IPS-15b (cell line): ENCODE results near the gene EHD2.
"Not testable (repeated sequence)": the region's sequence is repeated elsewhere in the genome, so short reads cannot be mapped to it uniquely, and the experiment has no call there.

Source experiments
- H3K27me3 ChIP-seq: one replicate; pipeline ENCODE4 v1.6.1; 2013; ENCODE audit warnings: low read length; ENCODE audit not compliant: control insufficient read depth, insufficient read depth
- H3K36me3 ChIP-seq: one replicate; pipeline ENCODE4 v1.6.1; 2013; ENCODE audit warnings: low read length; ENCODE audit not compliant: control insufficient read depth, insufficient read depth
- H3K4me1 ChIP-seq: one replicate; pipeline ENCODE4 v1.6.1; 2013; ENCODE audit warnings: mild to moderate bottlenecking, low read length; ENCODE audit not compliant: control insufficient read depth, insufficient read depth
- H3K4me3 ChIP-seq: one replicate; pipeline ENCODE4 v1.5.1; 2013; ENCODE audit warnings: low read depth, low read length
- H3K9ac ChIP-seq: one replicate; pipeline ENCODE4 v1.6.1; 2013; ENCODE audit warnings: low read depth, mild to moderate bottlenecking, low read length
- H3K9me3 ChIP-seq: one replicate; pipeline ENCODE4 v1.6.1; 2013; ENCODE audit warnings: mild to moderate bottlenecking, low read length; ENCODE audit not compliant: control insufficient read depth, insufficient read depth

EHD2 gene

DNA sequence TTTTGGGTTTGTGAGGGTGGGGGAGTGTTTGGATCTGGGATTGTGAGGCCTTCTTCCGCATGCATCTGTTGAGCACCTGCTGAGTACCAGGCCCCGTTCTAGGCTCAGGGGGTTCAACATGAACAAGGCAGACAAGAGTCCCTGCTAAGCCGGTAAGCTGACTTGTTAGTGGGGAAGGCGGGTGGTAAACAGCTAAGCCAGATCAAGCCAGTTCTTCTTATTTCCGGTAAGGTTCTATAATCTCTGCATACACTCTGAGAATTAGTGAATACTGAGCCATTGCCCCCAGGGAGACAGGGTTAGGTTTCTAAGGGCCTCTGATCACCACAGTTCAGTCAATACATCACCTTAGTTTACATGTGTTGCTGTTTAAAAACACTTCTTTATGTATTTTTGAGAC, 9.9 kb upstream of the EHD2 start:
- no peak overlapping the region for H3K9ac ChIP-seq
- no peak overlapping the region for H3K4me3 ChIP-seq
- H3K9me3 ChIP-seq, result no peaks in the 10 kb centered on the region
- H3K4me1 ChIP-seq, result peaks cover 4% of the 10 kb centered on the region
- H3K27me3 ChIP-seq, result no peaks in the 10 kb centered on the region
- peaks cover 27% of the 10 kb centered on the region for H3K36me3 ChIP-seq

DNA sequence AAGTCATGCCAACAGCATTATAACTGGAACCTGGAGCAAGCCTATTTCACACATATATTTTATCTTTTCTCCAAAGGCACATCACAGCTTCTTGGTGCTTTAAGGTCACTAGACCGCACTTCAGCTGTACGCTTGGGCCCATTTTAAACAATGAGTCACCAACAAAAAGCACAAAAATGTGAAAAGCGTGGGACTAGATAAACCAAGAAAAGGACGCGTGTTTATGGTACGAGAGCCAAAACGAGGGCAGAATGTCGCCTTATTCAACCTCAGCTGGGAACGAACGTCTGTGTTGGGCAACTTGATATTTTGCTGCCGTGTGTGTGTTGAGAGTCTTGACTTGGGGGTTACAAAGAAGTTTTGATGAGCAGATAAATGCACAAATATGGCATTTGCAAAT, 9.2 kb upstream of the EHD2 start:
- H3K9ac ChIP-seq, result no peak overlapping the region
- H3K4me3 ChIP-seq, result no peak overlapping the region
- no peaks in the 10 kb centered on the region for H3K9me3 ChIP-seq
- peaks cover 2% of the 10 kb centered on the region for H3K4me1 ChIP-seq
- peaks cover 20% of the 10 kb centered on the region for H3K36me3 ChIP-seq
- no peaks in the 10 kb centered on the region for H3K27me3 ChIP-seq

- Histone ChIP-seq H3K9me3 (no peaks in the 10 kb centered on the region), H3K4me1 (no peaks in the 10 kb centered on the region), H3K9ac (no peak overlapping the region), H3K36me3 (peaks cover 15% of the 10 kb centered on the region), H3K27me3 (no peaks in the 10 kb centered on the region), H3K4me3 (no peak overlapping the region)
Measured at GRCh38 chr19:47704656-47705055, 8.6 kb upstream of the EHD2 start.

DNA sequence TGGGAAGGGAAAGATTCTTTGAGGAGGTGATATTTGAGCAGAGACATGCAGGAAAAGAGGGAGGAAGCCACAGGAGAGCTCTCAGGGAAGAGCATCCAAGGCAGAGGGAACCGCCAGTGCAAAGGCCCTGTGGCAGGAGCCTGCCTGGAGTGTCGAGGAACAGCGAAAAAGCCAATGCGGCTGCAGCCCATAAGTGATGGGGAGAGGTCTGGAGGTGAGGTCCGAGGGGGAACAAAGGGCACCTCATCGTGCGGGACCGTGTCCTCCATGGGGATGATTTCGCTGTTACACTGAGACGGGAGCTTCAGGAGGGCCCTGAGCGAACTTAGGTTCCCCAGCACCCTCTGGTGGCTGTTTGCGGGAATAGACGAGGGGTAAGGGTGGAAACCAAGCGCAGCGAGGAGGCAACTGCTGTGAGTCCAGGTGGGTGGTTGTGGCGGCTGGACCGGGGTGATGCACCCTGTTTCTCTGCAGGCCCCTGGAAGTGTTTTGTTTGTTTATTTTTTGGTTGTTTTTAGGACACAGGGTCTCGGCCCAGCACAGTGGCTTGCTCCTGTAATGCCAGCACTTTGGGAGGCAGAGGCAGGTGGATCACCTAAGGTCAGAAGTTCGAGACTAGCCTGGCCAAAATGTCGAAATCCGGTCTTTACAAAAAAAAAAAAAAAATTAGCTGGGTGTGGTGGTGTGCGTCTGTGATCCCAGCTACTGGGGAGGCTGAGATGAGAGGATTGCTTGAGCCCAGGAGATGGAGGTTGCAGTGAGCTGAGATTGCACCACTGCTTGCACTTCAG, 5.9 kb upstream of the EHD2 start:
- Histone ChIP-seq H3K9ac (no peak overlapping the region), H3K36me3 (peaks cover 6% of the 10 kb centered on the region), H3K4me1 (no peaks in the 10 kb centered on the region), H3K9me3 (no peaks in the 10 kb centered on the region), H3K27me3 (no peaks in the 10 kb centered on the region), H3K4me3 (no peak overlapping the region)

DNA sequence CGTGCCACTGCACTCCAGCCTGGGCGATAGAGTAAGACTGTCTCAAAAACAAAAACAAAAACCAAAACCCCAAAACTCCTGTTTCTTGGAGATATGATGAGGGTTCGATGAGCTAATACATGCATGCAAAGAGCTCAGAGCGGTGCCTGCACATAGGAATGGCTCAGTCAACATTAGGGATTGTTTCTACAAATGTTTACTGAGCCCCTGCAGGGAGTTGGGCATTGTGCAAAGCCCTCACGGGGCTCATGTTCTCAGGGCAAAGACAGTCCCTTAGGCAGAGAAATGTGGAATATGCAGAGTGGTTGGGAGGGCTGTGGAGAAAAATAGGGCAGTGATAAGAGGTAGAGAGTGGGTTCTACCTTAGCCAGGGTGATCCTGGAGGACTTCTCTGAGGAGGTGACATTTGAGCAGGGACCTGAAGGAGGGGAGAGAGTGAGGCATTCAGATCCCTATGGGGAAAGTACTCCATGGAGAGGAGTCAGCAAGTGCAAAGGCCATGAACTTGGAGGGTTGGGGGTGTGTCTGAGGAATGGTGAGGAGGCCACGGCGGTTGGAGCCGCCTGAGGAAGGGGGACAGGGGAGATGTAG, 1.5 kb upstream of the EHD2 start:
- Histone ChIP-seq H3K4me3 (no peak overlapping the region), H3K9ac (no peak overlapping the region), H3K9me3 (no peaks in the 10 kb centered on the region), H3K4me1 (no peaks in the 10 kb centered on the region), H3K36me3 (no peaks in the 10 kb centered on the region), H3K27me3 (no peaks in the 10 kb centered on the region)

DNA sequence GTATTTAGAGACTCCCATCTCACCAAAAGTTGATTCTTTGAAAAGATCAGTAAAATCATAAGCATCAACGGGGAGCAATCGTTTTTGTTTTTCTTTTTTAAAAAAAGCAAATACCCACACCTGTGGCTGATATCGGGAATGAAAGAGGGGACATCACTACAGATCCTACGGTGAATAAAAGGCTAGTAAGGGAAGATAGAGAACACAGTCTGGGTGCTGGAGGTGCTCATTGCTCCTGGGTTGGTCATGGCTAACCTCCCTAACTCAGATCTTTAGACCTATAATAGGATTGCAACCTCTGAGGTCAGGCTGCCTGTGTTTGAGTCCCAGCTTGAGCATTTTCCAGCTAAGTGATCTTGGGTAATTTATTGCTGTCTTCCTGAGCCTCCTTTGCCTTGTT, 1.1 kb downstream of the EHD2 start:
- H3K36me3 ChIP-seq, result no peaks in the 10 kb centered on the region
- no peaks in the 10 kb centered on the region for H3K9me3 ChIP-seq
- peak overlapping the region; percentile 78 for H3K4me3 ChIP-seq
- H3K27me3 ChIP-seq, result no peaks in the 10 kb centered on the region
- no peaks in the 10 kb centered on the region for H3K4me1 ChIP-seq
- H3K9ac ChIP-seq, result no peak overlapping the region

DNA sequence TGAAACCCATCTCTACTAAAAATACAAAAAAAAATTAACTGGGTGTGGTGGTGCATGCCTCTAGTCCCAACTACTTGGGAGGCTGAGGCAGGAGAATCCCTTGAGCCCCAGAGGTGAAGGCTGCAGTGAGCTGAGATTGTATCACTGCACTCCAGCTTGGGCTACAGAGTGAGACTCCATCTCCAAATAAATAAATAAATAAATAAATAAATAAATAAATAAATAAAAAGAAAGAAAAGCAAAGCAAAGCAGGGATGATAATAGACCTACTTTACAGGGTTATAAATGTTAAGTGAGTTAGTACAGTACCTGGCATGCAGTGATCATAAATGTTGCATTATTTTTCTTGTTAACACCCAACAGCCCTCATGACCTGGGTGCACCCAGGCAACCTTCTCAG, 1.6 kb downstream of the EHD2 start:
- H3K9ac ChIP-seq, H3K4me1 ChIP-seq, H3K9me3 ChIP-seq, H3K27me3 ChIP-seq, H3K4me3 ChIP-seq, H3K36me3 ChIP-seq: not testable (repeated sequence)

DNA sequence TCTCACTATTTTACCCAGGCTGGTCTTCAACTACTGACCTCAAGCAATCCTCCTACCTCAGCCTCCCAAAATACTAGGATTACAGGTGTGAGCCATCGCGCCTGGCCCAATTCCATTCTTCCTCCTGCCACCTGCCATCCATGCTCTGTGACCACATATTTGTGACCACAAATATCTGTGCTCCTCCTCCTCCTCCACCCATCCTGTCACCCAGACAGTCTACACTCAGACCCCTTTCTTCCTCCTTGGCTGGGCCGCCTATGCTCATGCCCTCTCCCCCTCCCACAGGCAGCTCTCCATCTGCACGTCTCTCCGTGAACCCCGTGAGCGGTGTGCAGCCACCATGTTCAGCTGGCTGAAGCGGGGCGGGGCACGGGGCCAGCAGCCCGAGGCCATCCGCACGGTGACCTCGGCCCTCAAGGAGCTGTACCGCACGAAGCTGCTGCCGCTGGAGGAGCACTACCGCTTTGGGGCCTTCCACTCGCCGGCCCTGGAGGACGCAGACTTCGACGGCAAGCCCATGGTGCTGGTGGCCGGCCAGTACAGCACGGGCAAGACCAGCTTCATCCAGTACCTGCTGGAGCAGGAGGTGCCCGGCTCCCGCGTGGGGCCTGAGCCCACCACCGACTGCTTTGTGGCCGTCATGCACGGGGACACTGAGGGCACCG, 3.2 kb downstream of the EHD2 start:
- H3K36me3 ChIP-seq, result no peaks in the 10 kb centered on the region
- H3K9me3 ChIP-seq, result no peaks in the 10 kb centered on the region
- no peaks in the 10 kb centered on the region for H3K4me1 ChIP-seq
- H3K9ac ChIP-seq, result no peak overlapping the region
- no peak overlapping the region for H3K4me3 ChIP-seq
- no peaks in the 10 kb centered on the region for H3K27me3 ChIP-seq

GRCh38 chr19:47718415-47719046, 5.3 kb downstream of the EHD2 start:
- not testable (repeated sequence) for H3K4me1 ChIP-seq, H3K9me3 ChIP-seq, H3K27me3 ChIP-seq, H3K36me3 ChIP-seq, H3K4me3 ChIP-seq
- H3K9ac ChIP-seq, result peak overlapping the region; percentile 37

GRCh38 chr19:47719047-47719859, 6.0 kb downstream of the EHD2 start:
- Histone ChIP-seq H3K36me3 (no peaks in the 10 kb centered on the region), H3K27me3 (no peaks in the 10 kb centered on the region), H3K4me3 (no peak overlapping the region), H3K9me3 (no peaks in the 10 kb centered on the region), H3K4me1 (no peaks in the 10 kb centered on the region), H3K9ac (peak overlapping the region; percentile 37)

DNA sequence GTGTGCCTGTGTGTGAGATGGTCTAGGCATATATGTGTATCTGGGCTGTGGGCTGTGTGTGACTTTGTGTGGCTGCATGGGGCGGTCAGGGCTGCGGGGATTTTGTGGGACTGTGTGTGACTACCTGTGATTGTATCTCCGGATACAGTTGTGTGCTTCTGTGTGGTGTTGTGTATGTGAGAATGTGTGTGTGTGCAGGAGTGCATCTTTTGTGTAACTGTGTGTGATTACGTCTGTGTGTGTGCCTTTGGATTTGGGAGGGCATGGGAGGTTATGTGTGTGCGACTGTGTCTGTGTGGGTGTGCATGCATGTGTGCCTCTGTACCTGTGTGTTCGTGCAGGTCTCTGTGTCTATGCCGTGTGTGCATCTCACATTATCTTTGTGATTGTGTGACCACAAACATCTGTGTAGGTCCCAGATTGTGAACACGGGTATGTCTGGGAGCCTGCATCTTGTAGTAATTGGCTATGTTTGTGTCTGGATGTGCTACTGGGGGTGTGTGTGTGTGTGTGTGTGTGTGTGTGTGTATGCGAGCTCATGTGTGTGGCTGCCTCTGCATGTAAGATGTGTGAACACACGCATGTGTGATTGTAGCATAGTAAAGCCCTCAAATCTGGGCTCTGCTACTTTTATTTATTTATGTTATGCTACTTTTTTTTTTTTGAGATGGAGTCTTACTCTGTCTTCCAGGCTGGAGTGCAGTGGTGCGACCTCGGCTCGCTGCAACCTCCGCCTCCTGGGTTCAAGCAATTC, 7.6 kb downstream of the EHD2 start:
- Histone ChIP-seq H3K9ac (no peak overlapping the region), H3K9me3 (no peaks in the 10 kb centered on the region)

More for the DNA sequence above, 7.6 kb downstream of the EHD2 start:
- Histone ChIP-seq H3K36me3 (peaks cover 1% of the 10 kb centered on the region), H3K27me3 (no peaks in the 10 kb centered on the region), H3K4me1 (no peaks in the 10 kb centered on the region), H3K4me3 (no peak overlapping the region)
